Measurements from ENCODE around the gene CNOT6.

The CNOT6 gene

DNA sequence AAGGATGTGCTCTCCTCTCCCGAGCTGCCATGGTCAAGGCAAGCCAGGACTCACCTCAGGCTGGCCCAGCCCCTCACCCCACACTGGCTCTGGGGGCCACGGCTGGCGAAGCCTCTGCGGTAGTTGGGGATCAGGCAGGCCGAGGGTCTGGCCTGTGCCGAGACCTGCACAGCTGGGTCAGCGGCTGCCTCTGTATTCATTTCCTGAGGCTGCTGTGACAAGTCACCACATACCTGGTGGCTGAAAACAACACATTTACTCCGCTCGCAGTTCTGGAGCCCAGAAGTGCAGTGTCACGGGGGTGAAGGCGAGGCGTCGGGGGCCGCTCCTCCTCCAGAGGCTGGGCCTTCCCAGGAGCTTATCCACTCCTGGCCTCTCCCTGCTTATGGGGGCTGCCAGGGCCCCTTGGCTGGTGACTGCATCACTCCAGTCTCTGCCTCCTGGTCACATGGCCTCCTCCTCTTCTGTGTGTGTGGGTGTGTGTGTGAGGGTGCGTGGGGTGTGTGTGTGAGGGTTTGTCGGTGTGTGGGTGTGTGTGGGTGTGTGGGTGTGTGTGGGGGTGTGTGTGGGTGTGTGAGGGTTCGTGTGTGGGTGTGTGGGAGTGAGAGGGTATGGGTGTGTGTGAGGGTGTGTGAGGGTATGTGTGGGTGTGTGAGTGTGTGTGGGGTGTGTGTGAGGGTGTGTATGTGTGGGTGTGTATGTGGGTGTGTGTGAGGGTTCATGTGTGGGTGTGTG, 100.3 kb downstream of the CNOT6 start:
- no peak for DNase-seq

DNA sequence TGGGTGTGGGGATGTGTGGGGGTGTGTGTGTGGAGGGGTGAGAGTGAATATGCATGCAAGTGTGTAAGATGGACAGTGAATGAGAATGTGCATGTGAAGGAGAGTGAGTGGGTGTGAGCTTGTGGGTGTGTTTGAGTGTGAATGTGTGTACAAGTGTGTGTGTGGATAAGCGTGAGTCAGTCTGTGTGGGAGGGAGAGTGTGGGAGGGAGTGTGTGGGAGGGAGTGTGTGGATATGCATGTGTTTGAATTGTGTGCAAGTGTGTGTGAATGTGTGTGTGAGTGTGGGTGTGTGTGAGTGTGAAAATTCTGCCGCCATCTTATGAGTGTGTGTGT, 100.8 kb downstream of the CNOT6 start:
- in situ Hi-C loops (cut with HindIII; ENCODE audit: low pct_ligation_motif_present, low pct_unique_long_range_greater_than_20kb, low sequenced_read_pairs): no loop called here
- no peak for DNase-seq

More for the DNA sequence above, 100.3 kb downstream of the CNOT6 start:
- in situ Hi-C loops (cut with HindIII; ENCODE audit: low pct_ligation_motif_present, low pct_unique_long_range_greater_than_20kb, low sequenced_read_pairs): no loop called here

DNA sequence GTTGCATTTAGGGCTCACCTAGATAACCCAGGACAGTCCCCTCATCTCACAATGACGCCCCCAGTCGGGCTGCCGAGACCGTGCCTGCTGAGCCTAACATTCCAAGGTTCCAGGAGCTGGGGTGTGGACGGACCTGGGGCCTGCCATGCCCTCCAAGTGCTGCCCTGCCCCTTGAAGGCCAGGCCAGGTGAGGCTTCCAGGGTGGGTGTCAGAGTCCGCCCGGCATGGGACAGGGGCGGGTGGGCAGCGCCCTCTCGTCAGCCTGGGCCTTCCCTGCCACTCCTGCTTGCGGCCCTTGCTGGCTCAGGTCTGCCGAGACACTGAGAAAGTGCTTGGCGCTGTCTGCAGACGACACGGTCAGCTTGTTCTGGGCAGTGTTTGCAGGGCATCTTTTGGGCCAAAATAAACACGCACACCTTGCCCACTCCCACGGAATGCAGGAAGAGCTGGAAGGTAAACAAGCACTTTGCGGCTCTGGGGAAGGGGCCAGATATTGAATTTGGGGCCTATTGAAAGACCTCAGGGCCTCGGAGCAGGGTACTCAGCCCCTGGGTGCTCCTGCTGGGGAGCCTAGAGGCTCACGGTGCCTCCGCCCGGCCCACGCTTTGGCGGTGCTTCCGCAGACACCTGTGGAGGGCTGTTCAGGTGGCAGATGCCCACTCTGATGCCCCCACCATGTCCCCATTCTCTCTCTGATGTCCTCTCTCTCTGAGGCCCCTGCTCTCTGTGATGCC, 101.4 kb downstream of the CNOT6 start:
- no peak for DNase-seq
- in situ Hi-C loops (cut with HindIII; ENCODE audit: low pct_ligation_motif_present, low pct_unique_long_range_greater_than_20kb, low sequenced_read_pairs): no loop called here

GRCh38 chr5:180596115-180596667, 102.0 kb downstream of the CNOT6 start:
- in situ Hi-C loops (cut with HindIII; ENCODE audit: low pct_ligation_motif_present, low pct_unique_long_range_greater_than_20kb, low sequenced_read_pairs): no loop called here
- DNase-seq: no peak

GRCh38 chr5:180596668-180597231, 102.6 kb downstream of the CNOT6 start:
- in situ Hi-C loops (cut with HindIII; ENCODE audit: low pct_ligation_motif_present, low pct_unique_long_range_greater_than_20kb, low sequenced_read_pairs): no loop called here

GRCh38 chr5:180598316-180598701, 104.1 kb downstream of the CNOT6 start:
- in situ Hi-C loops (cut with HindIII; ENCODE audit: low pct_ligation_motif_present, low pct_unique_long_range_greater_than_20kb, low sequenced_read_pairs): no loop called here
- no peak for DNase-seq

More at GRCh38 chr5:180596668-180597231, 102.6 kb downstream of the CNOT6 start:
- no peak for DNase-seq

DNA sequence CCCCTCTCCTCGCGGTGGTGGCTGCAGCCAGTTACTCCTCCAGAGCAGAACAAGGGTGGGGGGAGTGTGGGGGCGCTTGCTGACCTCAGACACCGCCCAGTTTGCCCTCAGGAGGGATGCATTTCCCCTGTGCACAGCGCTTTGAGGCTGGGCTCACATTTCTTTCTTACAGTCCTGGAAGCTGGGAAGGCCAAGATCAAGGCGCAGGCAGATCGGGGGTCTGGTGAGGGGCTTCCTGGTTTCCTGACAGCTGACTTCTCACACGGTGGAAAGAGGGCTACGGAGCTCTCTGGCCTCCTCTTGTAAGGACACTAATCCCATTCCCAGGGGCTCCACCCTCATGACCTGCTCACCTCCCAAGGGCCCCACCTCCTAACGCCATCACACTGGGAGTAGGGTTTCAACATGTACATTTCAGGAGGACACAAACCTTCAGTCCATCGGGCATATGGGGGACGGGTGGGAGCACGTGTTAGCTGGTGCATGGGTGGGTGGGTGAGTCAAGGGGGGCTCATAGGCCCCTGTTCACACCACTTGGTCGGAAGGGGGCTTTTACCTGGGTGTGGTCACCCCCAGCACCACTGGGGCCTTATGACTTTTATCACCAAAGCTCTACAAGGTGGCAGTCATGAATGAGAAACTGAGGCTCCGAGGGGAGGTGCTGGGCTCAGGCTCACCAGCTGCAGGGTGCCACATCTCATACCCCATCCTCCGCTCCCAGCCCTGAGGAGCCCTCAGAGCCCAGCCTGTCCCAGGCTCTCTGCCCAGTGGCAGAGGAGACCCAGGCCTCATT, 104.8 kb downstream of the CNOT6 start:
- in situ Hi-C loops (cut with HindIII; ENCODE audit: low pct_ligation_motif_present, low pct_unique_long_range_greater_than_20kb, low sequenced_read_pairs): no loop called here
- no peak for DNase-seq

- in situ Hi-C loops (cut with HindIII; ENCODE audit: low pct_ligation_motif_present, low pct_unique_long_range_greater_than_20kb, low sequenced_read_pairs): no loop called here
- no peak for DNase-seq
Measured at GRCh38 chr5:180599590-180599914, 105.4 kb downstream of the CNOT6 start.

GRCh38 chr5:180599981-180600553, 105.9 kb downstream of the CNOT6 start:
- in situ Hi-C loops (cut with HindIII; ENCODE audit: low pct_ligation_motif_present, low pct_unique_long_range_greater_than_20kb, low sequenced_read_pairs): no loop called here
- DNase-seq: no peak

GRCh38 chr5:180600554-180601041, 106.4 kb downstream of the CNOT6 start:
- DNase-seq: no peak

GRCh38 chr5:180601591-180602480, 107.7 kb downstream of the CNOT6 start:
- no peak for DNase-seq
- in situ Hi-C loops (cut with HindIII; ENCODE audit: low pct_ligation_motif_present, low pct_unique_long_range_greater_than_20kb, low sequenced_read_pairs): no loop called here

More at GRCh38 chr5:180600554-180601041, 106.4 kb downstream of the CNOT6 start:
- in situ Hi-C loops (cut with HindIII; ENCODE audit: low pct_ligation_motif_present, low pct_unique_long_range_greater_than_20kb, low sequenced_read_pairs): no loop called here

- in situ Hi-C loops (cut with HindIII; ENCODE audit: low pct_ligation_motif_present, low pct_unique_long_range_greater_than_20kb, low sequenced_read_pairs): no loop called here
- DNase-seq: no peak
Measured at GRCh38 chr5:180602481-180603075, 108.4 kb downstream of the CNOT6 start.

- in situ Hi-C loops (cut with HindIII; ENCODE audit: low pct_ligation_motif_present, low pct_unique_long_range_greater_than_20kb, low sequenced_read_pairs): no loop called here
- no peak for DNase-seq
Measured at GRCh38 chr5:180603076-180603594, 109.0 kb downstream of the CNOT6 start.

- in situ Hi-C loops (cut with HindIII; ENCODE audit: low pct_ligation_motif_present, low pct_unique_long_range_greater_than_20kb, low sequenced_read_pairs): no loop called here
- no peak for DNase-seq
Measured at GRCh38 chr5:180604271-180604670, 110.1 kb downstream of the CNOT6 start.

DNA sequence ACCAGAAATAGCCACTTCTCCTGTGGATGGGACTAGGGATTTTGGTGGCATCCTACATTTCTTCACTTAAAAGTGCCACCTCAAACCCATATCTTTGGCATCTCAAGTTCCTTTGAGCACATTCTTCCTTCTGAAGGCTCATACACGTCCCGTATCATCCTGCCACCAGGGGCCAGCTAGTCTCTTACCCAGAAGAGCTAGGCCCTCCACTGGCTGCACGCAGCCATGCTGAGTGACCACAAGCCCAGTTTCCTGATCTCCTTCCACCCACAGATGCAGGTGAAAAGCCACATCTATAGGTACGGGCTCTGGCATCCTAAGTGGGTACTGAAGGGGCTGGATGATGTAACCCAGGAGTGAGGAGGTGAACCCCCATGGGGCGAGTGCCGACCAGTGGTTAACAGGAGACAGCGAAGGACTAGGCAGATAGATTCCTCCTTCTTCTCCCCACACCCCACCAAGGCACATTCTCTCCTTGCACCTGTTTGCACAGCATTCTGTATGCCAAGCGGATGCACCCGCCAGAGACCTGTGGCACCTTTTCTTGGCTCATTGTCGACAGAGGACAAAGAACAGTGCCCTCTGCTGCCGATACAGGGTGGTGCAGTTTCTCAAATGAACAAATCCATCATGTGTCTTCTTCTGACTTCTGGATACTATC, 111.5 kb downstream of the CNOT6 start:
- in situ Hi-C loops (cut with HindIII; ENCODE audit: low pct_ligation_motif_present, low pct_unique_long_range_greater_than_20kb, low sequenced_read_pairs): no loop called here

GRCh38 chr5:180606215-180606785, 112.1 kb downstream of the CNOT6 start:
- no peak for DNase-seq
- in situ Hi-C loops (cut with HindIII; ENCODE audit: low pct_ligation_motif_present, low pct_unique_long_range_greater_than_20kb, low sequenced_read_pairs): no loop called here

More for the DNA sequence above, 111.5 kb downstream of the CNOT6 start:
- peak; percentile 51 for DNase-seq
